Measurements from ENCODE around the gene STAT6.

Gene STAT6

GRCh38 chr12:57111031-57111734, at the start of gene STAT6:
TSS of gene STAT6 (minus strand) at chr12:57111362. CDS start at chr12:57108278, 3,084 bp downstream.
- DNase-seq (ENCODE audit: low read depth in 2 of 2) = peak; percentile 57 to 79

- no peak for DNase-seq (ENCODE audit: low read depth in 2 of 2)
Observed at GRCh38 chr12:57160741-57161140, 49.6 kb upstream of the STAT6 start.

- no peak for DNase-seq (ENCODE audit: low read depth in 2 of 2)
Observed at GRCh38 chr12:57160040-57160439, 48.9 kb upstream of the STAT6 start.

- no peak for DNase-seq (ENCODE audit: low read depth in 2 of 2)
Observed at GRCh38 chr12:57159311-57159710, 48.1 kb upstream of the STAT6 start.

GRCh38 chr12:57158665-57159064, 47.5 kb upstream of the STAT6 start:
- no peak for DNase-seq (ENCODE audit: low read depth in 2 of 2)

GRCh38 chr12:57158186-57158585, 47.0 kb upstream of the STAT6 start:
- no peak for DNase-seq (ENCODE audit: low read depth in 2 of 2)

GRCh38 chr12:57157588-57158173, 46.5 kb upstream of the STAT6 start:
- DNase-seq (ENCODE audit: low read depth in 2 of 2) = no peak

- no peak for DNase-seq (ENCODE audit: low read depth in 2 of 2)
Observed at GRCh38 chr12:57156701-57157403, 45.7 kb upstream of the STAT6 start.

- no peak for DNase-seq (ENCODE audit: low read depth in 2 of 2)
Observed at GRCh38 chr12:57154804-57155434, 43.8 kb upstream of the STAT6 start.

- DNase-seq (ENCODE audit: low read depth in 2 of 2) = no peak
Observed at GRCh38 chr12:57154076-57154475, 42.9 kb upstream of the STAT6 start.

- DNase-seq (ENCODE audit: low read depth in 2 of 2) = no peak
Observed at GRCh38 chr12:57153415-57153997, 42.3 kb upstream of the STAT6 start.

GRCh38 chr12:57152639-57153038, 41.5 kb upstream of the STAT6 start:
- DNase-seq (ENCODE audit: low read depth in 2 of 2) = no peak

- no peak for DNase-seq (ENCODE audit: low read depth in 2 of 2)
Observed at GRCh38 chr12:57151741-57152630, 40.8 kb upstream of the STAT6 start.

GRCh38 chr12:57150400-57151000, 39.3 kb upstream of the STAT6 start:
- no peak for DNase-seq (ENCODE audit: low read depth in 2 of 2)

GRCh38 chr12:57149245-57149900, 38.2 kb upstream of the STAT6 start:
- no peak for DNase-seq (ENCODE audit: low read depth in 2 of 2)

- DNase-seq (ENCODE audit: low read depth in 2 of 2) = no peak
Observed at GRCh38 chr12:57148469-57149244, 37.5 kb upstream of the STAT6 start.

GRCh38 chr12:57146961-57147944, 36.1 kb upstream of the STAT6 start, which contains the start of gene LRP1-AS:
TSS of gene LRP1-AS (minus strand) at chr12:57147619.
- DNase-seq (ENCODE audit: low read depth in 2 of 2) = no peak

- DNase-seq (ENCODE audit: low read depth in 2 of 2) = no peak
Observed at GRCh38 chr12:57146092-57146491, 34.9 kb upstream of the STAT6 start.

Data from stimulated activated CD8-positive, alpha-beta memory T cell treated with anti-CD3 and anti-CD28 coated beads, Interleukin-15, amount 100 ng/mL, for 4 hours (primary cell).